ENCODE results near the gene ITGA11. TPM values are rescaled to one million over a fixed set of nuclear protein-coding genes. Genes with fewer than 3 reads are reported as not detected.

The ITGA11 gene
- total RNA-seq, 4 donors from 2014 or later = 0.48 to 10.6 (median 2.6) TPM

DNA sequence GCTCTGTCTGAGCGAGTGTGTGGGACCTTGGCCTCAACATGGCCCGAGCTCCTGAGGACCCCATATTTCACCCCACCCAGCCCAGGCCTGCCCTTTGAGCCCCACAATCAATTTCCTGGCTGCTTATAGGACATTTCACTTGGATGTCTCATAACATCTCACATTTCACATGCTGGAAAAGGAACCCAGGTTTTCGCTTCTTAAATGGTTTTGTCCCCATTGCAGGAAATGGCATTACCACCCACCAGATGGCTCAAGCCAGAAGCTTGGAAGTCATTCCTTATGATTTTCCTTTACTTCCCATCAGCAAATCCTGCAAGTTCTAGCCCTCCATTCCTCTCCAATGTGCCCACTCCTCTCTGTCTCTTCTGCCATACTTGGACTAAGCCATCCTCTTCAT, 14.9 kb downstream of the ITGA11 start:
- ATAC-seq (ENCODE audit: low FRiP score) = no peak
- no peak for DNase-seq (ENCODE audit: low spot score)
- TF ChIP-seq CTCF (IDR thresholded peaks at IDR 0.05) = no peak

DNA sequence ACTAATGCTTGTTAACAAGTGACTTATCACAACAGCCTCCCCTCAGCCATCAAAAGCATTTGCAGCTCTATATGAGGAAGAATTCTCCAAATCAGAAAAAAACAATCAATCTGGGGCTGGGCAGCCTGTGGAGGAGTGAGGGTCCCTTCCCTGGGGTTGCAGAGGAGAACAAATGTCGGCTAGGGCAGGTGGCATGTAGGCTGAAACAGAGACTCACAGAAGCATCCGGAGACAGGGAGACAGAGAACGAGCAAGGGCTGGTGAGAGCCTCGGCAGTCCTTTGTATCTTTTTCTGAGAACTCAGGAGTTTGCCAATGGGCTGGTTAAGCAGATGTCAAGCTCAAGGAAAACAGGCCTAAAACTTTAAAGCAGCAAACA, 15.8 kb downstream of the ITGA11 start:
- DNase-seq (ENCODE audit: low spot score) (no peak), ATAC-seq (ENCODE audit: low FRiP score) (no peak)
- TF ChIP-seq CTCF (IDR thresholded peaks at IDR 0.05) = no peak

GRCh38 chr15:68415501-68416157, 16.3 kb downstream of the ITGA11 start:
- TF ChIP-seq CTCF (IDR thresholded peaks at IDR 0.05) = no peak
- ATAC-seq (ENCODE audit: low FRiP score) (no peak), DNase-seq (ENCODE audit: low spot score) (no peak)

DNA sequence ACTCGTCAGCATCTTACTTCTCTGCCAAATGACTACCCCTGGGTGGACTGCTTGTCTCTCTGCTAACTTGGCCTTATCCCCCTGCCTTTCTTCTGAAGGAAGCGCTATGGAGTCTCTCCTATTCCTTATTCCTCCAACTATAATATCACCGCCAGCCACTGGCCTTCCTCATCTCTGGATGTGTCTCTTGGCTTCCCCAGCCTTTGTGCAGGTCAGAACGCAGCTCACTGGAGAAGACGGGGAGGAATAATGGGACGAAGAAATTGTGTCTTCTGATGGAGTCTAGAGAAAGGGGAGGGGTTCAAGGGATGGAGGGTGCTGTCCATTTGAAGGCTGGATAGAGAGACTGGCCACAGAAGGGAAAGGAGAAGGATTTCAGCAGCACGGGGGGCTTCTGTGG, 16.9 kb downstream of the ITGA11 start:
- no peak for TF ChIP-seq CTCF (IDR thresholded peaks at IDR 0.05)
- ATAC-seq (ENCODE audit: low FRiP score) (no peak), DNase-seq (ENCODE audit: low spot score) (no peak)

DNA sequence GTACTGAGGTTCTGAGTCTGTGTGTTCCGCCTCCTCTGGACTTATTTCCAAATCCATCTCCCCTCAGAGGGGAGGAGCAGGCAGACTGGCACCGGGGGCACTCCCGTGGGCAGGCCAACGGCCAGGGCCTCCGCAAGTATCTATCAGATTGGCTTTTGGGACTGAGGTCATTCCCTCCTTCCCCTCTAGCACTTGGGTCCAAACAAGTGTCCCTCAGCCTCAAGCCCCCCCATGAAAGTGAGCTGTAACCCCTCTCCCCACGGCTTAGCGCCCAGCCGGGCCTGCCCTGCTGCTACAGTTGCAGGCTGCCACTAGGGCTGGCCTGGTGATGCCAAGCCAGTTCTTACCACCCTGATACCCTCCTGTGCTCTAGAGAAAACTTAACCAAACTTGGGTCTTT, 17.4 kb downstream of the ITGA11 start:
- DNase-seq (ENCODE audit: low spot score) (no peak), ATAC-seq (ENCODE audit: low FRiP score) (no peak)
- TF ChIP-seq CTCF (IDR thresholded peaks at IDR 0.05) = no peak

- no peak for TF ChIP-seq CTCF (IDR thresholded peaks at IDR 0.05)
- ATAC-seq (ENCODE audit: low FRiP score) (no peak), DNase-seq (ENCODE audit: low spot score) (no peak)
These were observed 17.8 kb downstream of the ITGA11 start for GRCh38 chr15:68414206-68414555.

- no peak for TF ChIP-seq CTCF (IDR thresholded peaks at IDR 0.05)
- ATAC-seq (ENCODE audit: low FRiP score) = no peak
- no peak for DNase-seq (ENCODE audit: low spot score)
These were observed 18.4 kb downstream of the ITGA11 start for GRCh38 chr15:68413363-68414205.

Data from omental fat pad (tissue), 4 donors.